ENCODE results near the gene C9orf72.

Gene C9orf72

DNA sequence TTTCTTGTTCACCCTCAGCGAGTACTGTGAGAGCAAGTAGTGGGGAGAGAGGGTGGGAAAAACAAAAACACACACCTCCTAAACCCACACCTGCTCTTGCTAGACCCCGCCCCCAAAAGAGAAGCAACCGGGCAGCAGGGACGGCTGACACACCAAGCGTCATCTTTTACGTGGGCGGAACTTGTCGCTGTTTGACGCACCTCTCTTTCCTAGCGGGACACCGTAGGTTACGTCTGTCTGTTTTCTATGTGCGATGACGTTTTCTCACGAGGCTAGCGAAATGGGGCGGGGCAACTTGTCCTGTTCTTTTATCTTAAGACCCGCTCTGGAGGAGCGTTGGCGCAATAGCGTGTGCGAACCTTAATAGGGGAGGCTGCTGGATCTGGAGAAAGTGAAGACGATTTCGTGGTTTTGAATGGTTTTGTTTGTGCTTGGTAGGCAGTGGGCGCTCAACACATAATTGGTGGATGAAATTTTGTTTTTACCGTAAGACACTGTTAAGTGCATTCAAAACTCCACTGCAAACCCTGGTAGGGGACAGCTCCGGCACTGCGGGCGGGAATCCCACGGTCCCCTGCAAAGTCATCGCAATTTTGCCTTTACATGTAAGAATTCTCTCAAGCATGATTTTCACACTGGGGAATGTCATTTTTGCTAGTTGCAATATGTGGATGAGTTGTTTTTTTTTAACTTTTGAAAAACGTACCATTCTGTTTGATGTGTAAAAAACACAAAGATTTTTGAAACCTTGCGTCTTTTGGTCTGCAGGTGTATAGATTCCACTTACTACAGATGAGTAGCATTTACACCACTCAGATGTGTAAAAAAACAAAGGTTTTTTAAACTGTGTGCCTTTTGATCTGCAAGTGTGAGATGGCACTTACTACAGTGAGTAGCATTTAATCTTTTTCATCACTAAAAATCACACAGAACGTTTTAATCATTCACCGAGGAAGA is 631 bp upstream of the C9orf72 start:
- TF ChIP-seq, protein P1, sequence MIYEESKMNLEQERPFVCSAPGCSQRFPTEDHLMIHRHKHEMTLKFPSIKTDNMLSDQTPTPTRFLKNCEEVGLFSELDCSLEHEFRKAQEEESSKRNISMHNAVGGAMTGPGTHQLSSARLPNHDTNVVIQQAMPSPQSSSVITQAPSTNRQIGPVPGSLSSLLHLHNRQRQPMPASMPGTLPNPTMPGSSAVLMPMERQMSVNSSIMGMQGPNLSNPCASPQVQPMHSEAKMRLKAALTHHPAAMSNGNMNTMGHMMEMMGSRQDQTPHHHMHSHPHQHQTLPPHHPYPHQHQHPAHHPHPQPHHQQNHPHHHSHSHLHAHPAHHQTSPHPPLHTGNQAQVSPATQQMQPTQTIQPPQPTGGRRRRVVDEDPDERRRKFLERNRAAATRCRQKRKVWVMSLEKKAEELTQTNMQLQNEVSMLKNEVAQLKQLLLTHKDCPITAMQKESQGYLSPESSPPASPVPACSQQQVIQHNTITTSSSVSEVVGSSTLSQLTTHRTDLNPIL (CRISPR knock-in tag; IDR thresholded peaks at IDR 0.05; ENCODE audit: low read depth), result no peak
- TF ChIP-seq SNAI2 (CRISPR knock-in tag; IDR thresholded peaks at IDR 0.05) (no peak), BACH2 (CRISPR knock-in tag; IDR thresholded peaks at IDR 0.05; ENCODE audit: borderline replicate concordance) (no peak), ZNF8 (CRISPR knock-in tag; IDR thresholded peaks at IDR 0.05) (no peak), TCF4 (CRISPR knock-in tag; IDR thresholded peaks at IDR 0.05; ENCODE audit: borderline replicate concordance) (no peak), GLIS3 (CRISPR knock-in tag; IDR thresholded peaks at IDR 0.05) (no peak), RARB (CRISPR knock-in tag; IDR thresholded peaks at IDR 0.05) (no peak), CSDC2 (CRISPR knock-in tag; IDR thresholded peaks at IDR 0.05) (no peak), ZNF70 (CRISPR knock-in tag; IDR thresholded peaks at IDR 0.05) (no peak), ZC3H10 (CRISPR knock-in tag; IDR thresholded peaks at IDR 0.05) (no peak), PPARA (CRISPR knock-in tag; IDR thresholded peaks at IDR 0.05; ENCODE audit: borderline replicate concordance) (no peak), ARNTL (CRISPR knock-in tag; IDR thresholded peaks at IDR 0.05; ENCODE audit: borderline replicate concordance, low read depth) (no peak), TOX (CRISPR knock-in tag; IDR thresholded peaks at IDR 0.05; ENCODE audit: borderline replicate concordance) (no peak), OSR1 (CRISPR knock-in tag; IDR thresholded peaks at IDR 0.05) (no peak), ZFP3 (CRISPR knock-in tag; IDR thresholded peaks at IDR 0.05) (no peak)
- TF ChIP-seq, protein P2, sequence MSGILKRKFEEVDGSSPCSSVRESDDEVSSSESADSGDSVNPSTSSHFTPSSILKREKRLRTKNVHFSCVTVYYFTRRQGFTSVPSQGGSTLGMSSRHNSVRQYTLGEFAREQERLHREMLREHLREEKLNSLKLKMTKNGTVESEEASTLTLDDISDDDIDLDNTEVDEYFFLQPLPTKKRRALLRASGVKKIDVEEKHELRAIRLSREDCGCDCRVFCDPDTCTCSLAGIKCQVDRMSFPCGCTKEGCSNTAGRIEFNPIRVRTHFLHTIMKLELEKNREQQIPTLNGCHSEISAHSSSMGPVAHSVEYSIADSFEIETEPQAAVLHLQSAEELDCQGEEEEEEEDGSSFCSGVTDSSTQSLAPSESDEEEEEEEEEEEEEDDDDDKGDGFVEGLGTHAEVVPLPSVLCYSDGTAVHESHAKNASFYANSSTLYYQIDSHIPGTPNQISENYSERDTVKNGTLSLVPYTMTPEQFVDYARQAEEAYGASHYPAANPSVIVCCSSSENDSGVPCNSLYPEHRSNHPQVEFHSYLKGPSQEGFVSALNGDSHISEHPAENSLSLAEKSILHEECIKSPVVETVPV (CRISPR knock-in tag; IDR thresholded peaks at IDR 0.05), result no peak
- TF ChIP-seq, protein P3, sequence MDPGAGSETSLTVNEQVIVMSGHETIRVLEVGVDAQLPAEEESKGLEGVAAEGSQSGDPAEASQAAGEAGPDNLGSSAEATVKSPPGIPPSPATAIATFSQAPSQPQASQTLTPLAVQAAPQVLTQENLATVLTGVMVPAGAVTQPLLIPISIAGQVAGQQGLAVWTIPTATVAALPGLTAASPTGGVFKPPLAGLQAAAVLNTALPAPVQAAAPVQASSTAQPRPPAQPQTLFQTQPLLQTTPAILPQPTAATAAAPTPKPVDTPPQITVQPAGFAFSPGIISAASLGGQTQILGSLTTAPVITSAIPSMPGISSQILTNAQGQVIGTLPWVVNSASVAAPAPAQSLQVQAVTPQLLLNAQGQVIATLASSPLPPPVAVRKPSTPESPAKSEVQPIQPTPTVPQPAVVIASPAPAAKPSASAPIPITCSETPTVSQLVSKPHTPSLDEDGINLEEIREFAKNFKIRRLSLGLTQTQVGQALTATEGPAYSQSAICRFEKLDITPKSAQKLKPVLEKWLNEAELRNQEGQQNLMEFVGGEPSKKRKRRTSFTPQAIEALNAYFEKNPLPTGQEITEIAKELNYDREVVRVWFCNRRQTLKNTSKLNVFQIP (CRISPR knock-in tag; IDR thresholded peaks at IDR 0.05; ENCODE audit: borderline replicate concordance, low read depth), result no peak
- TF ChIP-seq, protein P4, sequence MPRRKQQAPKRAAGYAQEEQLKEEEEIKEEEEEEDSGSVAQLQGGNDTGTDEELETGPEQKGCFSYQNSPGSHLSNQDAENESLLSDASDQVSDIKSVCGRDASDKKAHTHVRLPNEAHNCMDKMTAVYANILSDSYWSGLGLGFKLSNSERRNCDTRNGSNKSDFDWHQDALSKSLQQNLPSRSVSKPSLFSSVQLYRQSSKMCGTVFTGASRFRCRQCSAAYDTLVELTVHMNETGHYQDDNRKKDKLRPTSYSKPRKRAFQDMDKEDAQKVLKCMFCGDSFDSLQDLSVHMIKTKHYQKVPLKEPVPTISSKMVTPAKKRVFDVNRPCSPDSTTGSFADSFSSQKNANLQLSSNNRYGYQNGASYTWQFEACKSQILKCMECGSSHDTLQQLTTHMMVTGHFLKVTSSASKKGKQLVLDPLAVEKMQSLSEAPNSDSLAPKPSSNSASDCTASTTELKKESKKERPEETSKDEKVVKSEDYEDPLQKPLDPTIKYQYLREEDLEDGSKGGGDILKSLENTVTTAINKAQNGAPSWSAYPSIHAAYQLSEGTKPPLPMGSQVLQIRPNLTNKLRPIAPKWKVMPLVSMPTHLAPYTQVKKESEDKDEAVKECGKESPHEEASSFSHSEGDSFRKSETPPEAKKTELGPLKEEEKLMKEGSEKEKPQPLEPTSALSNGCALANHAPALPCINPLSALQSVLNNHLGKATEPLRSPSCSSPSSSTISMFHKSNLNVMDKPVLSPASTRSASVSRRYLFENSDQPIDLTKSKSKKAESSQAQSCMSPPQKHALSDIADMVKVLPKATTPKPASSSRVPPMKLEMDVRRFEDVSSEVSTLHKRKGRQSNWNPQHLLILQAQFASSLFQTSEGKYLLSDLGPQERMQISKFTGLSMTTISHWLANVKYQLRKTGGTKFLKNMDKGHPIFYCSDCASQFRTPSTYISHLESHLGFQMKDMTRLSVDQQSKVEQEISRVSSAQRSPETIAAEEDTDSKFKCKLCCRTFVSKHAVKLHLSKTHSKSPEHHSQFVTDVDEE (CRISPR knock-in tag; IDR thresholded peaks at IDR 0.05), result no peak
- TF ChIP-seq, protein P5, sequence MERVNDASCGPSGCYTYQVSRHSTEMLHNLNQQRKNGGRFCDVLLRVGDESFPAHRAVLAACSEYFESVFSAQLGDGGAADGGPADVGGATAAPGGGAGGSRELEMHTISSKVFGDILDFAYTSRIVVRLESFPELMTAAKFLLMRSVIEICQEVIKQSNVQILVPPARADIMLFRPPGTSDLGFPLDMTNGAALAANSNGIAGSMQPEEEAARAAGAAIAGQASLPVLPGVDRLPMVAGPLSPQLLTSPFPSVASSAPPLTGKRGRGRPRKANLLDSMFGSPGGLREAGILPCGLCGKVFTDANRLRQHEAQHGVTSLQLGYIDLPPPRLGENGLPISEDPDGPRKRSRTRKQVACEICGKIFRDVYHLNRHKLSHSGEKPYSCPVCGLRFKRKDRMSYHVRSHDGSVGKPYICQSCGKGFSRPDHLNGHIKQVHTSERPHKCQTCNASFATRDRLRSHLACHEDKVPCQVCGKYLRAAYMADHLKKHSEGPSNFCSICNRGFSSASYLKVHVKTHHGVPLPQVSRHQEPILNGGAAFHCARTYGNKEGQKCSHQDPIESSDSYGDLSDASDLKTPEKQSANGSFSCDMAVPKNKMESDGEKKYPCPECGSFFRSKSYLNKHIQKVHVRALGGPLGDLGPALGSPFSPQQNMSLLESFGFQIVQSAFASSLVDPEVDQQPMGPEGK (CRISPR knock-in tag; IDR thresholded peaks at IDR 0.05; ENCODE audit: borderline replicate concordance), result no peak
- ATAC-seq, result peak; percentile 84

DNA sequence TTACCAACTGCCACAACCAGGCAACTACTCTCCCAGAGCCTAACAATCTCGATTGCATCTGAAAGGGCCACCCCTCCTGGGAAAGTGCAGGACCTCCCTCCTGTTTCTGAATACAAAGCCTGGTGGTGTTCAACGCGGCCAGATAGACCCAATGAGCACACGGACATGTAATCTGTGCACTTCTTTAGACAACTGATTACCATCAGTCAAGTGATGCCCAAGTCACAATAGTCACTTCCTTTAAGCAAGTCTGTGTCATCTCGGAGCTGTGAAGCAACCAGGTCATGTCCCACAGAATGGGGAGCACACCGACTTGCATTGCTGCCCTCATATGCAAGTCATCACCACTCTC is 739 bp downstream of the C9orf72 start:
- TF ChIP-seq ZFP3 (CRISPR knock-in tag; IDR thresholded peaks at IDR 0.05) (no peak), GLIS3 (CRISPR knock-in tag; IDR thresholded peaks at IDR 0.05) (no peak), TOX (CRISPR knock-in tag; IDR thresholded peaks at IDR 0.05; ENCODE audit: borderline replicate concordance) (no peak), BACH2 (CRISPR knock-in tag; IDR thresholded peaks at IDR 0.05; ENCODE audit: borderline replicate concordance) (no peak), ZC3H10 (CRISPR knock-in tag; IDR thresholded peaks at IDR 0.05) (no peak), RARB (CRISPR knock-in tag; IDR thresholded peaks at IDR 0.05) (no peak)
- TF ChIP-seq, protein P3 (CRISPR knock-in tag; IDR thresholded peaks at IDR 0.05; ENCODE audit: borderline replicate concordance, low read depth), result no peak
- TF ChIP-seq, protein P2 (CRISPR knock-in tag; IDR thresholded peaks at IDR 0.05), result no peak
- TF ChIP-seq, protein P4 (CRISPR knock-in tag; IDR thresholded peaks at IDR 0.05), result no peak
- peak; percentile 56 for ATAC-seq
